Liver (tissue), 9 donors: ENCODE data around the gene UBE2M. TPM values are rescaled to one million over a fixed set of nuclear protein-coding genes. Genes with fewer than 3 reads are reported as not detected.

Source experiments
- DNase-seq: peaks from one replicate; pipeline ENCODE4 v3.0.0-alpha.2; 2017; ENCODE audit warnings: low spot score
- H3K27ac ChIP-seq, 2 donors: one replicate each; pipeline ENCODE4 v1.7.0; 2013; ENCODE audit warnings: inconsistent platforms in 2 of 2, low read length in 2 of 2, control low read depth in 1 of 2, low read depth in 1 of 2, mild to moderate bottlenecking in 1 of 2
- H3K27me3 ChIP-seq, 4 donors: one replicate each; pipeline versions ENCODE4 v1.6.1 to v1.7.0; 2013; ENCODE audit warnings: low read length in 3 of 4, inconsistent platforms in 1 of 4, mild to moderate bottlenecking in 1 of 4, moderate library complexity in 1 of 4; ENCODE audit not compliant: control insufficient read depth in 4 of 4, insufficient read depth in 4 of 4
- H3K36me3 ChIP-seq, 4 donors: one replicate each; pipeline versions ENCODE4 v1.6.1 to v1.7.0; 2013; ENCODE audit warnings: low read length in 3 of 4, mild to moderate bottlenecking in 3 of 4, low read depth in 1 of 4, moderate library complexity in 1 of 4; ENCODE audit not compliant: control insufficient read depth in 4 of 4, insufficient read depth in 3 of 4
- H3K4me1 ChIP-seq, 4 donors: one replicate each; pipeline versions ENCODE4 v1.6.1 to v1.7.0; 2013; ENCODE audit warnings: low read length in 3 of 4, mild to moderate bottlenecking in 3 of 4, moderate library complexity in 1 of 4; ENCODE audit not compliant: control insufficient read depth in 4 of 4, insufficient read depth in 4 of 4
- H3K4me3 ChIP-seq, 3 donors: one replicate each; pipeline versions ENCODE4 v1.6.1 to v1.7.0; 2013; ENCODE audit warnings: low read length in 3 of 3, control low read depth in 1 of 3, low read depth in 1 of 3, mild to moderate bottlenecking in 1 of 3
- H3K9ac ChIP-seq, 2 donors: one replicate each; pipeline ENCODE4 v1.7.0; 2013; ENCODE audit warnings: low read length in 2 of 2, mild to moderate bottlenecking in 2 of 2, moderate library complexity in 2 of 2, control low read depth in 1 of 2, low read depth in 1 of 2
- H3K9me3 ChIP-seq, 4 donors: one replicate each; pipeline versions ENCODE4 v1.6.1 to v1.7.0; 2013; ENCODE audit warnings: low read length in 3 of 4; ENCODE audit not compliant: control insufficient read depth in 4 of 4
- EGR1 ChIP-seq, 2 donors: IDR thresholded peaks; 2 replicates each; pipeline ENCODE4 v1.6.1; 2016 to 2018; ENCODE audit warnings: antibody characterized with exemption in 2 of 2, low read depth in 2 of 2
- FOXA1 ChIP-seq: IDR thresholded peaks from 2 replicates; pipeline ENCODE4 v1.6.1; 2016; ENCODE audit warnings: antibody characterized with exemption
- FOXA2 ChIP-seq: IDR thresholded peaks from 2 replicates; pipeline ENCODE4 v1.6.1; 2016; ENCODE audit warnings: antibody characterized with exemption
- GABPA ChIP-seq, 2 donors: IDR thresholded peaks in 1 of 2; conservative IDR thresholded peaks in 1 of 2; 2 replicates each; pipeline ENCODE4 v1.6.1; 2016; ENCODE audit warnings: antibody characterized with exemption in 2 of 2, mild to moderate bottlenecking in 1 of 2, moderate library complexity in 1 of 2
- HNF4A ChIP-seq, 2 donors: conservative IDR thresholded peaks; 2 replicates each; pipeline ENCODE4 v1.6.1; 2016; ENCODE audit warnings: antibody characterized with exemption in 2 of 2, mild to moderate bottlenecking in 2 of 2
- HNF4G ChIP-seq: IDR thresholded peaks from 2 replicates; pipeline ENCODE4 v1.6.1; 2016; ENCODE audit warnings: antibody characterized with exemption
- JUND ChIP-seq, 2 donors: IDR thresholded peaks; 2 replicates each; pipeline ENCODE4 v1.6.1; 2016; ENCODE audit warnings: antibody characterized with exemption in 2 of 2
- NR2F2 ChIP-seq: IDR thresholded peaks from 2 replicates; pipeline ENCODE4 v1.6.1; 2016; ENCODE audit warnings: antibody characterized with exemption
- RAD21 ChIP-seq, 2 donors: IDR thresholded peaks; 2 replicates each; pipeline ENCODE4 v1.6.1; 2016; ENCODE audit warnings: antibody characterized with exemption in 2 of 2, mild to moderate bottlenecking in 2 of 2
- RXRA ChIP-seq, 2 donors: IDR thresholded peaks; 2 replicates each; pipeline ENCODE4 v1.6.1; 2017 to 2018; ENCODE audit warnings: antibody characterized with exemption in 2 of 2, mild to moderate bottlenecking in 1 of 2
- SP1 ChIP-seq: IDR thresholded peaks from 2 replicates; pipeline ENCODE4 v1.6.1; 2018; ENCODE audit warnings: antibody characterized with exemption, mild to moderate bottlenecking
- TAF1 ChIP-seq: conservative IDR thresholded peaks from 2 replicates; pipeline ENCODE4 v1.6.1; 2016; ENCODE audit warnings: antibody characterized with exemption, mild to moderate bottlenecking
- YY1 ChIP-seq: IDR thresholded peaks from 2 replicates; pipeline ENCODE4 v1.6.1; 2016; ENCODE audit warnings: antibody characterized with exemption, mild to moderate bottlenecking
- WGBS: extraction: QIAGEN DNeasy Blood & Tissue Kit; methylation state at CpG from one replicate; pipeline ENCODE4 v1.1.7; 2013; 5-methylcytosine and 5-hydroxymethylcytosine counted together
- polyA plus RNA-seq, 2 donors: library from polyadenylated mRNA; stranded (reverse) in 1 of 2; unstranded in 1 of 2; fragments of 200-250 nt in 1 of 2; fragments of >200 nt in 1 of 2; fragmentation: Nextera tagmentation in 1 of 2; extraction: Ambion mirVana in 1 of 2; gene quantifications; one replicate each; pipeline versions ENCODE4 v1.2.1 to v1.2.3, GENCODE V29; 2013 to 2015
- total RNA-seq, 2 donors: library from RNA; depleted of rRNA; stranded (reverse); fragments of >200 nt; gene quantifications; one replicate each; pipeline ENCODE4 v1.2.3, GENCODE V29; 2014
- TF ChIP-seq, protein P1 (sequence below): IDR thresholded peaks from 2 replicates; pipeline ENCODE4 v1.6.1; 2016; ENCODE audit warnings: antibody characterized with exemption
- TF ChIP-seq, protein P2 (sequence below): IDR thresholded peaks from 2 replicates; pipeline ENCODE4 v1.6.1; 2016; ENCODE audit warnings: antibody characterized with exemption
- TF ChIP-seq, protein P3 (sequence below): fragments of 150-350 bp; IDR thresholded peaks from 2 replicates; pipeline ENCODE4 v1.5.1; 2017; ENCODE audit warnings: improper control_type of control experiment, low read depth, low read length; ENCODE audit not compliant: missing input control
- TF ChIP-seq, protein P4 (sequence below): IDR thresholded peaks from 2 replicates; pipeline ENCODE4 v1.6.1; 2016; ENCODE audit warnings: antibody characterized with exemption, mild to moderate bottlenecking
- TF ChIP-seq, protein P5 (sequence below): IDR thresholded peaks from 2 replicates; pipeline ENCODE4 v1.6.1; 2016; ENCODE audit warnings: antibody characterized with exemption
- donor health status: healthy.
- donor health status: healthy.
- donor health status: healthy.
- donor health status: healthy.
- donor health status: healthy.

Gene UBE2M
- total and polyA plus RNA-seq, 4 donors, result 7.6 to 30.7 (median 17.7) TPM

DNA sequence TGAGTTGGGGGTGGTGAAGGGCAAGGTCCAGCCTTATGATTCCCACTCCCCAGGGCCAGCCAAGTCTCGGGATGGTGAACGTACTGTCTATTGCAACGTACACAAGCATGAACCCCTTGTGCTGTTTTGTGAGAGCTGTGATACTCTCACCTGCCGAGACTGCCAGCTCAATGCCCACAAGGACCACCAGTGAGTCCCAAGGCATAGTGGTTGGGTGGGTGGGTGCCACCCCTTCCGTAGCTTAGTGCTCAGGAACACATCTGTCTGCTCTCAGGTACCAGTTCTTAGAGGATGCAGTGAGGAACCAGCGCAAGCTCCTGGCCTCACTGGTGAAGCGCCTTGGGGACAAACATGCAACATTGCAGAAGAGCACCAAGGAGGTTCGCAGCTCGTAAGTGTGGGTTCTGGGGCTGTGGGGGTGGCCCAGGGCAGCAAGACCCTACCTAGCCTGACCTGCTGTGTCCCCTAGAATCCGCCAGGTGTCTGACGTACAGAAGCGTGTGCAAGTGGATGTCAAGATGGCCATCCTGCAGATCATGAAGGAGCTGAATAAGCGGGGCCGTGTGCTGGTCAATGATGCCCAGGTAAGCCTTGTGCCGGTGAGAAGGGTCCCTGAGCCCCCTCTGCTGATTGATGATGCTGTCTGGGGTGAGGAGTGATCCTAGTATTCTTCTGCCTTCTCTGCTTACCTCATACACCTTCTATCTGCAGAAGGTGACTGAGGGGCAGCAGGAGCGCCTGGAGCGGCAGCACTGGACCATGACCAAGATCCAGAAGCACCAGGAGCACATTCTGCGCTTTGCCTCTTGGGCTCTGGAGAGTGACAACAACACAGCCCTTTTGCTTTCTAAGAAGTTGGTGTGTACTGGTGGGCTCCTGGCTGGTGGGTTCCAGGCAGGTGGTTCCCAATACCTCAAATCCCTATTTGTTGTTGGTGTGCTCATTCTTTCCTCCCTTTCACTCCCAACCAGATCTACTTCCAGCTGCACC, 10.8 kb downstream of the UBE2M start:
- Histone ChIP-seq H3K4me1 (peaks cover 11 to 27% (median 20%) of the 10 kb centered on the region in 4 donors), H3K27me3 (no peaks in the 10 kb centered on the region), H3K36me3 (peaks cover 27 to 56% (median 49%) of the 10 kb centered on the region in 4 donors), H3K9ac (no peak overlapping the region), H3K4me3 (no peak overlapping the region), H3K27ac (no peak overlapping the region), H3K9me3 (no peaks in the 10 kb centered on the region)
- 94% methylated on average over 18 of the region's 18 CpGs for WGBS
- TF ChIP-seq HNF4G, result no peak
- TF ChIP-seq, protein P1, sequence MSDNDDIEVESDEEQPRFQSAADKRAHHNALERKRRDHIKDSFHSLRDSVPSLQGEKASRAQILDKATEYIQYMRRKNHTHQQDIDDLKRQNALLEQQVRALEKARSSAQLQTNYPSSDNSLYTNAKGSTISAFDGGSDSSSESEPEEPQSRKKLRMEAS, result no peak
- TF ChIP-seq EGR1 (IDR thresholded peaks at IDR 0.05; ENCODE audit: low read depth in 2 of 2), result no peak
- DNase-seq, result no peak

DNA sequence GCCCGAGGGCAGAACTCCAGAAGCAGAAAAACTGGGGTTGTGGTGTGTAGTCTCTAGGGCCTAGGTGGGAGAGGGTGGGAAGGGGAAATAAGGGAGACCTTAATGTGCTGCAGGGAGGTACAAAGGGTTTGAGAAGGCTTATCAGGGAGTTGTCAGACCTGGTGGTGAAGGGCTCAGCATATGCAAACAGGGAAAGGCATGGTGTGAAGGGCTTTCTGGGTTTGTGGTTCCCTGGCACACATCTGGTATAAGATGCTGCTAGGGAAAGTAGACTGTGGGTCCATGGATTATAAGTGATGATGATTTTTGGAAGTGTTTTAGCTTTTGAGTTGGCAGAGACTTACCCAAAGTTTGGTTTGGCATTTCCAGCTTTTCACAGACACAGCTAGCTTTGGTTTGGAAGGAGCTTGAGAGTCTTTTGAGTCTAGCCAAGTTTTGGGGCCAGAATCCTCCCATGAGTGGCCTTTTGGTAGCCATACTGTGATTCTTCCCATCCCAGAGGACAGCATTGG, 12.3 kb downstream of the UBE2M start:
- Histone ChIP-seq H3K36me3 (peaks cover 27 to 41% (median 35%) of the 10 kb centered on the region in 4 donors), H3K27me3 (no peaks in the 10 kb centered on the region), H3K27ac (no peak overlapping the region), H3K4me1 (peaks cover 11 to 27% (median 20%) of the 10 kb centered on the region in 4 donors), H3K4me3 (peak overlapping the region; percentile 79 to 92 (median 85)), H3K9ac (peak overlapping the region in 1 of 2 donors; percentile 83), H3K9me3 (no peaks in the 10 kb centered on the region)
- 31% methylated on average over 1 of the region's 1 CpG for WGBS
- no peak for TF ChIP-seq HNF4G
- no peak for TF ChIP-seq GABPA (IDR thresholded peaks at IDR 0.05 in 1 of 2, conservative IDR thresholded peaks at IDR 0.05 in 1 of 2)
- TF ChIP-seq NR2F2, result no peak
- no peak for TF ChIP-seq FOXA2
- TF ChIP-seq HNF4A (conservative IDR thresholded peaks at IDR 0.05), result no peak
- TF ChIP-seq EGR1 (IDR thresholded peaks at IDR 0.05; ENCODE audit: low read depth in 2 of 2), result no peak
- TF ChIP-seq, protein P2, sequence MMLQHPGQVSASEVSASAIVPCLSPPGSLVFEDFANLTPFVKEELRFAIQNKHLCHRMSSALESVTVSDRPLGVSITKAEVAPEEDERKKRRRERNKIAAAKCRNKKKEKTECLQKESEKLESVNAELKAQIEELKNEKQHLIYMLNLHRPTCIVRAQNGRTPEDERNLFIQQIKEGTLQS, result no peak
- TF ChIP-seq TAF1, result no peak
- no peak for TF ChIP-seq FOXA1
- TF ChIP-seq, protein P3, sequence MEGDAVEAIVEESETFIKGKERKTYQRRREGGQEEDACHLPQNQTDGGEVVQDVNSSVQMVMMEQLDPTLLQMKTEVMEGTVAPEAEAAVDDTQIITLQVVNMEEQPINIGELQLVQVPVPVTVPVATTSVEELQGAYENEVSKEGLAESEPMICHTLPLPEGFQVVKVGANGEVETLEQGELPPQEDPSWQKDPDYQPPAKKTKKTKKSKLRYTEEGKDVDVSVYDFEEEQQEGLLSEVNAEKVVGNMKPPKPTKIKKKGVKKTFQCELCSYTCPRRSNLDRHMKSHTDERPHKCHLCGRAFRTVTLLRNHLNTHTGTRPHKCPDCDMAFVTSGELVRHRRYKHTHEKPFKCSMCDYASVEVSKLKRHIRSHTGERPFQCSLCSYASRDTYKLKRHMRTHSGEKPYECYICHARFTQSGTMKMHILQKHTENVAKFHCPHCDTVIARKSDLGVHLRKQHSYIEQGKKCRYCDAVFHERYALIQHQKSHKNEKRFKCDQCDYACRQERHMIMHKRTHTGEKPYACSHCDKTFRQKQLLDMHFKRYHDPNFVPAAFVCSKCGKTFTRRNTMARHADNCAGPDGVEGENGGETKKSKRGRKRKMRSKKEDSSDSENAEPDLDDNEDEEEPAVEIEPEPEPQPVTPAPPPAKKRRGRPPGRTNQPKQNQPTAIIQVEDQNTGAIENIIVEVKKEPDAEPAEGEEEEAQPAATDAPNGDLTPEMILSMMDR, result no peak
- TF ChIP-seq YY1, result no peak
- TF ChIP-seq, protein P4, sequence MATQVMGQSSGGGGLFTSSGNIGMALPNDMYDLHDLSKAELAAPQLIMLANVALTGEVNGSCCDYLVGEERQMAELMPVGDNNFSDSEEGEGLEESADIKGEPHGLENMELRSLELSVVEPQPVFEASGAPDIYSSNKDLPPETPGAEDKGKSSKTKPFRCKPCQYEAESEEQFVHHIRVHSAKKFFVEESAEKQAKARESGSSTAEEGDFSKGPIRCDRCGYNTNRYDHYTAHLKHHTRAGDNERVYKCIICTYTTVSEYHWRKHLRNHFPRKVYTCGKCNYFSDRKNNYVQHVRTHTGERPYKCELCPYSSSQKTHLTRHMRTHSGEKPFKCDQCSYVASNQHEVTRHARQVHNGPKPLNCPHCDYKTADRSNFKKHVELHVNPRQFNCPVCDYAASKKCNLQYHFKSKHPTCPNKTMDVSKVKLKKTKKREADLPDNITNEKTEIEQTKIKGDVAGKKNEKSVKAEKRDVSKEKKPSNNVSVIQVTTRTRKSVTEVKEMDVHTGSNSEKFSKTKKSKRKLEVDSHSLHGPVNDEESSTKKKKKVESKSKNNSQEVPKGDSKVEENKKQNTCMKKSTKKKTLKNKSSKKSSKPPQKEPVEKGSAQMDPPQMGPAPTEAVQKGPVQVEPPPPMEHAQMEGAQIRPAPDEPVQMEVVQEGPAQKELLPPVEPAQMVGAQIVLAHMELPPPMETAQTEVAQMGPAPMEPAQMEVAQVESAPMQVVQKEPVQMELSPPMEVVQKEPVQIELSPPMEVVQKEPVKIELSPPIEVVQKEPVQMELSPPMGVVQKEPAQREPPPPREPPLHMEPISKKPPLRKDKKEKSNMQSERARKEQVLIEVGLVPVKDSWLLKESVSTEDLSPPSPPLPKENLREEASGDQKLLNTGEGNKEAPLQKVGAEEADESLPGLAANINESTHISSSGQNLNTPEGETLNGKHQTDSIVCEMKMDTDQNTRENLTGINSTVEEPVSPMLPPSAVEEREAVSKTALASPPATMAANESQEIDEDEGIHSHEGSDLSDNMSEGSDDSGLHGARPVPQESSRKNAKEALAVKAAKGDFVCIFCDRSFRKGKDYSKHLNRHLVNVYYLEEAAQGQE, result no peak
- no peak for TF ChIP-seq SP1
- no peak for TF ChIP-seq JUND (IDR thresholded peaks at IDR 0.05)
- TF ChIP-seq, protein P1, result no peak
- TF ChIP-seq, protein P5, sequence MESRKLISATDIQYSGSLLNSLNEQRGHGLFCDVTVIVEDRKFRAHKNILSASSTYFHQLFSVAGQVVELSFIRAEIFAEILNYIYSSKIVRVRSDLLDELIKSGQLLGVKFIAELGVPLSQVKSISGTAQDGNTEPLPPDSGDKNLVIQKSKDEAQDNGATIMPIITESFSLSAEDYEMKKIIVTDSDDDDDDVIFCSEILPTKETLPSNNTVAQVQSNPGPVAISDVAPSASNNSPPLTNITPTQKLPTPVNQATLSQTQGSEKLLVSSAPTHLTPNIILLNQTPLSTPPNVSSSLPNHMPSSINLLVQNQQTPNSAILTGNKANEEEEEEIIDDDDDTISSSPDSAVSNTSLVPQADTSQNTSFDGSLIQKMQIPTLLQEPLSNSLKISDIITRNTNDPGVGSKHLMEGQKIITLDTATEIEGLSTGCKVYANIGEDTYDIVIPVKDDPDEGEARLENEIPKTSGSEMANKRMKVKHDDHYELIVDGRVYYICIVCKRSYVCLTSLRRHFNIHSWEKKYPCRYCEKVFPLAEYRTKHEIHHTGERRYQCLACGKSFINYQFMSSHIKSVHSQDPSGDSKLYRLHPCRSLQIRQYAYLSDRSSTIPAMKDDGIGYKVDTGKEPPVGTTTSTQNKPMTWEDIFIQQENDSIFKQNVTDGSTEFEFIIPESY, result no peak
- TF ChIP-seq RAD21 (IDR thresholded peaks at IDR 0.05), result no peak
- no peak for TF ChIP-seq RXRA (IDR thresholded peaks at IDR 0.05)
- no peak for DNase-seq
